Measurements from ENCODE around the gene DYNLT1.

- TF ChIP-seq, protein P1, sequence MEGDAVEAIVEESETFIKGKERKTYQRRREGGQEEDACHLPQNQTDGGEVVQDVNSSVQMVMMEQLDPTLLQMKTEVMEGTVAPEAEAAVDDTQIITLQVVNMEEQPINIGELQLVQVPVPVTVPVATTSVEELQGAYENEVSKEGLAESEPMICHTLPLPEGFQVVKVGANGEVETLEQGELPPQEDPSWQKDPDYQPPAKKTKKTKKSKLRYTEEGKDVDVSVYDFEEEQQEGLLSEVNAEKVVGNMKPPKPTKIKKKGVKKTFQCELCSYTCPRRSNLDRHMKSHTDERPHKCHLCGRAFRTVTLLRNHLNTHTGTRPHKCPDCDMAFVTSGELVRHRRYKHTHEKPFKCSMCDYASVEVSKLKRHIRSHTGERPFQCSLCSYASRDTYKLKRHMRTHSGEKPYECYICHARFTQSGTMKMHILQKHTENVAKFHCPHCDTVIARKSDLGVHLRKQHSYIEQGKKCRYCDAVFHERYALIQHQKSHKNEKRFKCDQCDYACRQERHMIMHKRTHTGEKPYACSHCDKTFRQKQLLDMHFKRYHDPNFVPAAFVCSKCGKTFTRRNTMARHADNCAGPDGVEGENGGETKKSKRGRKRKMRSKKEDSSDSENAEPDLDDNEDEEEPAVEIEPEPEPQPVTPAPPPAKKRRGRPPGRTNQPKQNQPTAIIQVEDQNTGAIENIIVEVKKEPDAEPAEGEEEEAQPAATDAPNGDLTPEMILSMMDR (IDR thresholded peaks at IDR 0.05; ENCODE audit: poor library complexity), result no peak
- no peak for TF ChIP-seq EZH2 (IDR thresholded peaks at IDR 0.05; ENCODE audit: borderline replicate concordance)
- TF ChIP-seq EZH2phosphoT487 (IDR thresholded peaks at IDR 0.05; ENCODE audit: low read depth, severe bottlenecking, unreplicated experiment), result no peak
Observed at GRCh38 chr6:158649289-158650143, 5.0 kb upstream of the DYNLT1 start, which contains the start of gene SYTL3.
